ENCODE data around the gene SOX10.

Gene SOX10

GRCh38 chr22:37929390-37929789 is 55.0 kb downstream of the SOX10 start:
- no peak for DNase-seq

- DNase-seq: no peak
Observed at GRCh38 chr22:37927637-37927936, 56.8 kb downstream of the SOX10 start.

GRCh38 chr22:37926771-37927636 is 57.4 kb downstream of the SOX10 start:
- no peak for DNase-seq

GRCh38 chr22:37926358-37926757 is 58.0 kb downstream of the SOX10 start:
- no peak for DNase-seq

GRCh38 chr22:37925767-37926166 is 58.6 kb downstream of the SOX10 start:
- no peak for DNase-seq

GRCh38 chr22:37925330-37925729 is 59.0 kb downstream of the SOX10 start:
- DNase-seq: no peak

- DNase-seq: no peak
Observed at GRCh38 chr22:37924386-37925065, 59.8 kb downstream of the SOX10 start.

GRCh38 chr22:37923927-37924326 is 60.4 kb downstream of the SOX10 start:
- DNase-seq: no peak
